A549 (cell line): ENCODE results near the gene PSMC3. TPM values are rescaled to one million over a fixed set of nuclear protein-coding genes. Genes with fewer than 3 reads are reported as not detected.

ENCODE experiments used
- ATAC-seq, 2 experiments: fragments of 200-7000 bp in 1 of 2; fragments of >200 bp in 1 of 2; cut with Nextera tagmentation in 1 of 2; cut with Tn5 transposase in 1 of 2; 3 replicates each; pipeline versions ENCODE4 v1.8.0 to v1.9.1; 2018 to 2020; ENCODE audit warnings: mild to moderate bottlenecking in 1 of 2, moderate library complexity in 1 of 2
- CTCF ChIA-PET: fragments of 300-600 bp; sonication (Branson Sonifier 250); formaldehyde crosslinking; extraction: SDS; loops from one replicate; lab custom pipeline; 2021; ENCODE audit warnings: antibody characterized with exemption, inconsistent platforms; lab: Yijun Ruan, JAX
- POLR2A ChIA-PET: fragments of 350-600 bp; formaldehyde crosslinking; extraction: SDS; loops from one replicate; lab custom pipeline; 2021; ENCODE audit warnings: antibody characterized with exemption, inconsistent platforms; lab: Yijun Ruan, JAX
- DNase-seq, 2 experiments: peaks; one replicate each; pipeline versions ENCODE4 v3.0.0 to v3.0.0-alpha.2; 2011 to 2016; ENCODE audit warnings: low read depth in 1 of 2, low spot score in 1 of 2
- FAIRE-seq: peaks from 2 replicates; lab custom pipeline; 2011; peaks lifted over from hg19 to GRCh38; lab: Jason Lieb, UNC
- H3K27ac ChIP-seq, 2 experiments: fragments of >200 bp; sonication (Bioruptor Twin); formaldehyde crosslinking; 3 replicates each; pipeline ENCODE4 v1.5.1; 2016 to 2017
- H3K4me1 ChIP-seq: fragments of >200 bp; sonication (Bioruptor Twin); formaldehyde crosslinking; 3 replicates; pipeline ENCODE4 v1.6.1; 2016
- H3K4me2 ChIP-seq: fragments of >200 bp; sonication (Bioruptor Twin); formaldehyde crosslinking; 3 replicates; pipeline ENCODE4 v1.6.1; 2016
- H3K4me3 ChIP-seq: fragments of >200 bp; sonication (Bioruptor Twin); formaldehyde crosslinking; 3 replicates; pipeline ENCODE4 v1.5.1; 2016
- H3K9me3 ChIP-seq: fragments of >200 bp; sonication (Bioruptor Twin); formaldehyde crosslinking; 3 replicates; pipeline ENCODE4 v1.6.1; 2016
- ATOH8 ChIP-seq: fragments of 250-450 bp; sonication (Bioruptor Pico); IDR thresholded peaks from 2 replicates; pipeline ENCODE4 v1.5.0; 2020; ENCODE audit warnings: low read depth, mild to moderate bottlenecking, moderate library complexity
- BHLHE40 ChIP-seq: IDR thresholded peaks from 2 replicates; pipeline ENCODE4 v1.6.1; 2012; ENCODE audit warnings: low read depth, low read length, inconsistent platforms
- CEBPB ChIP-seq, 2 experiments: fragments of >200 bp in 1 of 2; sonication (Bioruptor Twin) in 1 of 2; formaldehyde crosslinking in 1 of 2; IDR thresholded peaks; 2 replicates each; pipeline ENCODE4 v1.6.1; 2012 to 2016
- CHD2 ChIP-seq: fragments of 150-350 bp; IDR thresholded peaks from 2 replicates; pipeline ENCODE4 v1.6.1; 2014; ENCODE audit warnings: low read length; ENCODE audit not compliant: partially characterized antibody
- CTCF ChIP-seq: fragments of >200 bp; sonication (Bioruptor Twin); formaldehyde crosslinking; IDR thresholded peaks from 3 replicates; pipeline ENCODE4 v1.5.1; 2016
- EHMT2 ChIP-seq: fragments of 200-600 bp; sonication (generic); IDR thresholded peaks from 2 replicates; pipeline ENCODE4 v1.6.1; 2016; ENCODE audit warnings: antibody characterized with exemption, low read depth, mild to moderate bottlenecking, moderate library complexity
- ELK1 ChIP-seq: fragments of 150-350 bp; IDR thresholded peaks from 2 replicates; pipeline ENCODE4 v1.6.1; 2014; ENCODE audit warnings: low read depth, mild to moderate bottlenecking, low read length
- ESRRA ChIP-seq: fragments of 150-350 bp; IDR thresholded peaks from 2 replicates; pipeline ENCODE4 v1.6.1; 2014; ENCODE audit warnings: mild to moderate bottlenecking, low read length, borderline replicate concordance
- FOXS1 ChIP-seq: fragments of 250-450 bp; sonication (Bioruptor Pico); IDR thresholded peaks from 2 replicates; pipeline ENCODE4 v1.5.0; 2020; ENCODE audit warnings: mild to moderate bottlenecking, moderate library complexity
- HEYL ChIP-seq: fragments of 250-450 bp; sonication (Bioruptor Pico); IDR thresholded peaks from 2 replicates; pipeline ENCODE4 v1.8.0; 2021; ENCODE audit warnings: mild to moderate bottlenecking, moderate library complexity
- KDM1A ChIP-seq: fragments of 200-600 bp; sonication (generic); IDR thresholded peaks from 2 replicates; pipeline ENCODE4 v1.6.1; 2016; ENCODE audit warnings: low read depth, mild to moderate bottlenecking
- KDM5A ChIP-seq: fragments of 200-600 bp; sonication (generic); IDR thresholded peaks from 2 replicates; pipeline ENCODE4 v1.6.1; 2016; ENCODE audit warnings: antibody characterized with exemption, mild to moderate bottlenecking
- MAX ChIP-seq: IDR thresholded peaks from 2 replicates; pipeline ENCODE4 v1.6.1; 2012
- MYC ChIP-seq: IDR thresholded peaks from 2 replicates; pipeline ENCODE4 v1.6.1; 2012; ENCODE audit warnings: mild to moderate bottlenecking, inconsistent platforms, low read length, improper control_type of control experiment, borderline replicate concordance
- PBX3 ChIP-seq: IDR thresholded peaks from 2 replicates; pipeline ENCODE4 v1.6.1; 2012
- PHF8 ChIP-seq: fragments of 200-600 bp; sonication (generic); IDR thresholded peaks from 2 replicates; pipeline ENCODE4 v1.6.1; 2016; ENCODE audit warnings: low read depth, mild to moderate bottlenecking, antibody characterized with exemption, moderate library complexity, borderline replicate concordance
- RCOR1 ChIP-seq: fragments of 150-350 bp; IDR thresholded peaks from 2 replicates; pipeline ENCODE4 v1.6.1; 2014; ENCODE audit warnings: antibody characterized with exemption, low read length, low read depth
- REST ChIP-seq: fragments of 200-600 bp; sonication (generic); IDR thresholded peaks from 2 replicates; pipeline ENCODE4 v1.6.1; 2016; ENCODE audit warnings: antibody characterized with exemption, mild to moderate bottlenecking, moderate library complexity
- TP53 ChIP-seq: fragments of 250-450 bp; sonication (Bioruptor Pico); IDR thresholded peaks from 2 replicates; pipeline ENCODE4 v1.5.0; 2021; ENCODE audit warnings: mild to moderate bottlenecking, moderate library complexity
- ZNF302 ChIP-seq: fragments of 250-450 bp; sonication (Bioruptor Pico); IDR thresholded peaks from 2 replicates; pipeline ENCODE4 v1.9.0; 2021; ENCODE audit warnings: inconsistent platforms, mild to moderate bottlenecking, moderate library complexity
- ZSCAN20 ChIP-seq: fragments of 250-450 bp; sonication (Bioruptor Pico); IDR thresholded peaks from 2 replicates; pipeline ENCODE4 v1.8.0; 2022; ENCODE audit warnings: mild to moderate bottlenecking, moderate library complexity
- WGBS: methylation state at CpG from one replicate; pipeline ENCODE4 v1.1.6; 2017; ENCODE audit errors: missing lambda C conversion rate; 5-methylcytosine and 5-hydroxymethylcytosine counted together
- polyA plus RNA-seq, 4 experiments: library from polyadenylated mRNA; depleted of rRNA in 3 of 4; stranded (reverse); fragments of >200 nt; fragmentation: RNase III in 1 of 4; extraction: RNeasy Plus Mini Kit Qiagen cat#74134 plus additional on column Dnase treatment in 1 of 4; gene quantifications; 2 replicates in 3 of 4; 3 replicates in 1 of 4; pipeline ENCODE4 v1.2.3, GENCODE V29; 2011 to 2017

Gene PSMC3
- polyA plus RNA-seq, 2 of the 4 experiments (the other 2 are of a cell fraction) = 283 to 383 TPM

GRCh38 chr11:47376107-47376524, 50.1 kb downstream of the PSMC3 start:
- TF ChIP-seq CTCF (no peak), CEBPB (IDR thresholded peaks at IDR 0.05) (no peak), HEYL (CRISPR knock-in tag) (no peak), ZNF302 (no peak), KDM1A (no peak), ELK1 (no peak), RCOR1 (no peak), EHMT2 (no peak), ZSCAN20 (no peak), MYC (no peak), BHLHE40 (no peak), ESRRA (no peak), MAX (no peak), TP53 (CRISPR knock-in tag) (no peak)
- ChIA-PET POLR2A (no interaction called here), CTCF (interaction anchor here (1.2 kb wide), 1 partner anchor 27 kb away, joined by 3 read pairs; no protein-coding TSS in a partner anchor)
- 0 out of 6 replicates have a peak, but pooled peaks of 1 of the 2 experiments have one; percentile 1 for ATAC-seq
- Histone ChIP-seq H3K4me3 (no peak overlapping the region), H3K4me2 (no peak overlapping the region), H3K4me1 (peaks cover 21% of the 10 kb centered on the region), H3K9me3 (no peaks in the 10 kb centered on the region), H3K27ac (no peak overlapping the region)
- WGBS = 88% methylated on average over 8 of the region's 8 CpGs
- FAIRE-seq = no peak
- DNase-seq = no peak

GRCh38 chr11:47375546-47376085, 50.6 kb downstream of the PSMC3 start:
- no peak for ATAC-seq
- CTCF ChIA-PET = interaction anchor here (2.2 to 6.0 kb wide), 4 partner anchors 14 to 51 kb away, joined by 12 to 133 read pairs (median 55); partner anchors contain the start of genes PSMC3 and SLC39A13
- no peak for FAIRE-seq
- no peaks in the 10 kb centered on the region for H3K9me3 ChIP-seq
- no peak for TF ChIP-seq ATOH8 (CRISPR knock-in tag)
- no peak for TF ChIP-seq PHF8
- no peak for TF ChIP-seq MYC
- no peak for TF ChIP-seq PBX3
- TF ChIP-seq BHLHE40 = no peak
- no peak for TF ChIP-seq KDM5A
- TF ChIP-seq FOXS1 (CRISPR knock-in tag) = no peak
- no peak for TF ChIP-seq REST
- TF ChIP-seq CHD2 = no peak
- TF ChIP-seq, all 56 proteins: peak for 0
- WGBS = 84% methylated on average over 13 of the region's 13 CpGs
- Histone ChIP-seq H3K4me3 (no peak overlapping the region), H3K27ac (no peak overlapping the region), H3K4me2 (no peak overlapping the region), H3K4me1 (peaks cover 21% of the 10 kb centered on the region)
- no peak for DNase-seq
- POLR2A ChIA-PET = no interaction called here
